HG03460 (cell line): Measurements from ENCODE around the gene SFXN2.
"Not testable (repeated sequence)": the region's sequence is repeated elsewhere in the genome, so short reads cannot be mapped to it uniquely, and the experiment has no call there.

ENCODE experiments used
- ATAC-seq: cut with Tn5 transposase; IDR thresholded peaks from one replicate; pipeline ENCODE4 v1.9.1; 2021; ENCODE audit not compliant: unreplicated experiment

The SFXN2 gene

DNA sequence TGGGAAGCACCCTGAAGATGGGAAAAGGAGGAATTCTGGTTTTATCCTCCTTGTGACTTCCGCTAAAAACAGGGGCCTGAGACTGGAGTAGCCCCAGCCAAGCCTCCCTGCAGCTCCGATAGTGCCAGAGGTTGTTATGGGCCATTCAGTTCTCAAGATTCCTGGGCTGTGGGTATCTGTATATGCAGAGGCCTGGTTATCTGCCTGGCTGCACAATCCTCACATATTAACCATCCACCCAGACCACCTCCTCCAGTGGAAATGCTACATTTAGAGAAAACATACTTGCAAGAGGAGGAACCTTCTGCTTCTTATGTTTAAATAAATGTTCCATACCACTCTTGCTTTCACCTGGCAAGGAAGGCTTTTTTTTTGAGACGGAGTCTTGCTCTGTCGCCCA lies 34.8 kb upstream of the SFXN2 start:
- no peak for ATAC-seq

DNA sequence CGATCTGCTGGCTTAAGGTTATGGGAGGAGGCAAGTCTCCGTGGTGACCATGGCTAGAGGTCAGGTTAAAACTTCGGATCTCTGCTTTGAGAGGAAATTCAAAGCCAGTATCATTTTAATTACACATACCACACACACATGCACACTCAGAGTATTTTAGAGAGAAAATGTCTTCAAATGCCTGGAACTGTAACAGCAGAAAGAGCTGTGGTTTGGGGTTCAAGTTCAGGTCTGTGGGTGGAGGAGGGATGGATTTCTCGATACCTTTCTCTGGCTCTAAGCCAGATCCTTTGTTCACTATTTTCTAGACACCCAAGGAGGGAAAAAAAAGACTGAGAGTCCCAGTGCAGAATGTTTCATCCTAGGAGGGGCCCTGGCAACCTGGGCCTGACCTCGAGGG lies 32.7 kb upstream of the SFXN2 start:
- ATAC-seq, result no peak

DNA sequence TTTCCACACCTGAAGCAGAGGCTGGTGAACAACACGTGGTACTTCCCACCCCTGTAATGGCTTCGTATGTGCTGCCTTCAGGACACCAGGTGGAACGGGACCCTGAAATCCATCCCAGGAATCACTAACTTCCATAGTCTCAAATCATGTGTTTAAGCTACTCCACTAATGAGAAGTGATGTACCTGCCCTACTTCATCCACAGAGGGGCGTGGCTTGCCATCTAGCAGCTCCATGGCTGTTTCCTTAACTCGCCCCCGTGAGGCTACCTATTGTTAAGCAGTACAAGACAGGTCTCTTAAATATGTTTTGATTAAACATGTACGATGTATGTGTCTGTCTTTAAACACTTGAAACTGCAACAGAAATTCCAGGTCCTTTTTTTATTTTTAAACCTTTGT lies 32.0 kb upstream of the SFXN2 start:
- no peak for ATAC-seq

DNA sequence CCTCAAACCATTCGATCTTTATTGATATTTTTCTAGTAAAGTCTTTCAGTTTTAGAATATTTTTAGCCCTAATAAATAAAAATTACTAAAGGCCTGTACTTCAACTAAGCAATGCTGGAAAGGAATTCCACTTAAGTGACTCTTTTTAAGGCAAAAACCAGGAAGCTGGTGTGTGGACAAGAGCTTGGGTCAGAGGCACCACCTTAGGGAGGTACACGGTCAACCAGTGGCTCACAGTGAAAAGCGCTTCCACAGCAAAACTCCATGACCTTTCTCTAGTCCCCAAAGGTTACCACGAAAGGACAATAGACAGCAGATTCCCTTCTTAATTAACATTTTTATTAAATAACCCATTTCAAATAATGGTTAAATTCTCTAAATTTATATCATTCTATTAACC lies 31.5 kb upstream of the SFXN2 start:
- no peak for ATAC-seq

DNA sequence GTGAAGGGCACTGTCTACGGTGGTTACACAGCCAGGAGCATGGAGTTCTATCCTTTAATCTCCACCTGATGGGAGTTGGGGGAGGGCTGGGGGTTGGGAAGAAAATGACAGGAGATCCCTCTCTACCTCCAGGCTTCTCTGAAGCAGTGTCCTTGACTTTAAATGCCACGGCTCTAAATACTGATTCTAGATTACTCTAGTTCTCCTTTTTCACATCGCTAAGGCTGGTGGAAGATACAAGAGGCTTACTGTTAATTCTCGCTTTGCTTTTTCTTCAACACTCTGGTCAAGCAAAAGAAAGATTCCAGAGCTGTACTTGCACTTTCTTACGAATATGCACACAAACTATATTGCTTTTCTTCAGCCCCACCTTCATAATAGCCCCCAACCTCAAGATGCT lies 30.7 kb upstream of the SFXN2 start:
- no peak for ATAC-seq

DNA sequence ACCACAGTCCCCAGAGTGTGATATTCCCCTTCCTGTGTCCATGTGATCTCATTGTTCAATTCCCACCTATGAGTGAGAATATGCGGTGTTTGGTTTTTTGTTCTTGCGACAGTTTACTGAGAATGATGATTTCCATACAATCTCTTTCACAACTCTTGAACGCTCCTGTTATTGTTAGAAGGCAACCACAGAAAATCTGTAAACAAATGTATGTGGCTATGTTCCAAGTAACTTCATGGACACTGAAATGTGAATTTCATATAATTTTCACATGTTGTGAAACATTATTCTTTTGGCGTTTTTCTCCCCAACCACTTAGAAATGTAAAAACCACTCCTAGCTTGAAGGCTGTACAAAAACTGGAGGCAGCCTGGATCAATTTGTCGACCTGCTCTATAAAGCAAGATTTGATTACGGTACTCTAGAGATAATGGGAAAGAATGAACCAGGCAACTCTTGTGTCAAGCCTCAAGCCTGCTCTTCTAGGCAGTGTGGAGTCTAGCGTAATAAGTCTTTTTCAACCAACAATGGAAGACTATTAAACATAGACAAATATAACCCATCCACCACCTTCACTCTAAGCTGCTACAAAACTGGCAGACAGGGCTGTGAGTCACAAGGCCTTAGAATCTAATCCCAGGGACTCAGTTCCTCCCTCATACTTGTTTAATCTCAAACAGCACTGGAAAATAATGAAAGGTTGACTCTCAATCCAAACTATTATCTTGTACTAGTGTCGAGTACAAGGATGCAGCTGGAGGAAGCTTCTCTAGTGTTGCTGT lies 23.0 kb upstream of the SFXN2 start:
- ATAC-seq, result no peak

DNA sequence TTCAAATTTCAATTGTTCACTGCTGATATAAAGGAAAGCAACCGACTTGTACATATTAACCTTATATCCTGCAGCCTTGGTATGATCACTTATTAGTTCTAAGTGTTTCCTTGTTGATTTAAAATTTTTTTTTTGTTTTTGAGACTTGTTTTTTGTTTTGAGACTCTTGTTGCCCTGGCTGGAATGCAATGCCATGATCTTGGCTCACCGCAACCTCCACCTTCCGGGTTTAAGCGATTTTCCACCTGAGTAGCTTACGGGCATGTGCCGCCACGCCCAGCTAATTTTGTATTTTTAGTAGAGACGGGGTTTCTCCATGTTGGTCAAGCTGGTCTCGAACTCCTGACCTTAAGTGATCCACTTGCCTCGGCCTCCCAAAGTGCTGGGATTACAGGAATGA lies 19.0 kb upstream of the SFXN2 start:
- ATAC-seq, result not testable (repeated sequence)

DNA sequence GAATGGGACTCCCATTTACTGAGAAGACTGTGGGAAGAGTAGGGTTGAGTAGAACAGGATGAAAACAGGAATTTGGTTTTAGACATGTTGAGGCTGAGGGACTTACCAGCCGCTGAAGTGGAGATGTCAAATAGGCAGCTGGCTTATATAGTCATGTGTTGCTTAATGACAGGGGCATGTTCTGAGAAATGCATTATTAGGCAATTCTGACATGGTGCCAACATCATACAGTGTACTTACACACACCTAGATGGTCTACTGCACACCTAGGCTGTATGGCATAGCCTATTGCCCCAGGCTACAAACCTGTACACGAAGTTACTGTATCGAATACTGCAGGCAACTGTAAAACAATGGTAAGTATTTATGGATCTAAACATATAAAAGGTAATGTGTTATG lies 17.7 kb upstream of the SFXN2 start:
- no peak for ATAC-seq

DNA sequence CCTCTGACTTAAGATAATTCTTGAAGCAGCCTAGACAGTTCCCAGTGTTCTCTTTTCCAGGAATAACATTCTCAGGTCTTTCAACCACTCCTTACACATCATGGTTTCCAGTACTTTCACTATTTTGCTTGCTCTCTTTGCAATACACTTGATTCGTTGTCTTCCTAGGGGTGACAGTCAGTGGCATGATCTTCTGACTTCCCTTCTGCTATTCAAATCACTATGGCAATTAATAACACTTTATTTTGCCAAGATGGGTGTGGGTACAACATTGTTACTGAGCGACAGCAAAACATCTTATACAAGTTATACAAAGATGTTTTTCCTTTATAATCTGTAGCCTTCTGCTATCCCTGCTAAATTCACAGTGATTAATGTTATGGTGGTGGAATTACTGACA lies 15.5 kb upstream of the SFXN2 start:
- ATAC-seq, result no peak

DNA sequence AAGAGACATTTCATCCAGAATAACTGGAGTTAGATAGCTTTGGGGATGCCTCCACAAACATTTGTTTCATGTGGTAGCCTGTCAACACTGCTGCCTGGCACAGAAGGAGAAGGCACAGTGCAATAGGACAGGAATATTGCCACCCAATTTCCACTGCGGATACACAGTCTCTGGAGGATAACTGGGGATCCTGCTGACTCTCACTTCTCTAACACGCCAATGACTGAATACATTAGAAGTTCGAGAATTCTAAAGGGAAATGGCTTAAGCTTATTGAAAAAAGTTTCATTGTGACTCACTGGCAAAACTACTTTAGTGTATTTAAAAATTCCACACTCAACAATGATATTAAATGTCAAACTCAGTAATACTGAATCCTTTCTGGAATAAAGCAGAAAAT lies 13.2 kb upstream of the SFXN2 start:
- no peak for ATAC-seq

DNA sequence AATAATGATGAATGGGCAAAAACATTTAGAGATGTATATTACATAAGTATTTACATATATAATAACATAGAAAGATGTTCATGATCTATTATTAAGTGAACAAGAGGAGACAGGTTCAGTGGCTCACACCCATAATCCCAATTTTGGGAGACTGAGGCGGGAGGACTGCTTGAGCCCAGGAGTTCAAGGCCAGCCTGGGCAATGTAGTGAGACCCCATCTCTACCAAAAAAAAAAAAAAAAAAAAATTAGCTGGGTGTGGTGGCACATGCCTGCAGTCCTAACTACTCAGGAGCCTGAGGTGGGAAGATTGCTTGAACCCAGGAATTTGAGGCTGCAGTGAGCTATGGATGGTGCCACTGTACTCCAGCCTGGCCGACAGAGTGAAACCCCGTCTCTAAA lies 12.6 kb upstream of the SFXN2 start:
- ATAC-seq, result no peak

DNA sequence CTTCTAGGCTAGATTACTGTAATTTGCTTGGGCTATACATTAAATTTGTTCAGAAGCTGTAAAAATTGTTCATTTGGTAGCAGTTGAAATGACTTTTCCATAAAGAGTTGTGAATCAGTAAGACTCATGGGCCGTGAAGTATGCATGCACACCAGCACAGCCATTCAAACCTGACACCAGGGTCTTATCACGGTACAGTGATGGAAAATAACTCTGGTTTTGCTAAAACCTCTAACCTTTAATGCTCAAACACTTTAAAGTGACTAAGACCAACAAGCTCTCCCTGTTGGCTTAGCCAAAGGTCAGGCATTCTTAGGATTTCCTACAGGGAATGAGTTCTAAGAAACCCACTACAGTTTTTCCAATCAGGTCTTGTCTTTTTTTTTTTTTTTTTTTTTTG lies 11.7 kb upstream of the SFXN2 start:
- no peak for ATAC-seq

DNA sequence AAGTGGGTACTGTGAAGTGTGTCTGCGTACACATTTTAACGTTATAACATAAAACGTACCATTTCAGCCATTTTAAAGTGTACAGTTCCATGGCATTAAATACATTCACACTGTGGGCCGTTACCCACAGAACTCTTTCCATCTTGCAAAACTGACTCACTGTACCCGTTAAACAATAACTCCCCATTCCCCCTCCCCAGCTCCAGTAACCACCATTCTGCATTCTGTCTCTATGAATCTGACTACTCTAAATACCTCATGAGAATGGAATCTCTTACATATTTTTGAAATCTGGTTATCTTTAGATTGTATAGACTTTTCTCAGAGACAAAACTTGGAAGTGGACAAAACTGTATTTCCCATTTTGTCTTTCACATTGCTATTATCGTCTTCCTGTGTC lies 9.5 kb upstream of the SFXN2 start:
- ATAC-seq, result no peak

DNA sequence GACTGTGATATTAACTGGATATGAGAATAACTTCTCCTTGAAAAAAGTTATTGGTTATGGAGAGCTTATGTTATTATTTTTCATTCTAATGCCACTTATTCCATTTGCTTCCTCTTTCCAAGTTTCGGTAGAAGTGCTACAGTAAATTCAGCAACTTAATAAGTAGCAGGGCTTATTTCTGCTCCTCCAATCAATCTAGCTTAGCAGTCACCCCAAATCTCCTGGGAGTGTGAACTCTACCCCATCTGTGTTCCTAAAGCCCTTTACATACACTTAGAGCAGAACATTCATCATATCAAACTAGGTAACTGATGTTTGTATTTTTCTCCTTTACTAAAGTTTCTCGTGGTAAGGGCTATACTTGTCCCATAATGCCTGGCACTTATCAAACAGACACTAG lies 8.9 kb upstream of the SFXN2 start:
- ATAC-seq, result no peak

DNA sequence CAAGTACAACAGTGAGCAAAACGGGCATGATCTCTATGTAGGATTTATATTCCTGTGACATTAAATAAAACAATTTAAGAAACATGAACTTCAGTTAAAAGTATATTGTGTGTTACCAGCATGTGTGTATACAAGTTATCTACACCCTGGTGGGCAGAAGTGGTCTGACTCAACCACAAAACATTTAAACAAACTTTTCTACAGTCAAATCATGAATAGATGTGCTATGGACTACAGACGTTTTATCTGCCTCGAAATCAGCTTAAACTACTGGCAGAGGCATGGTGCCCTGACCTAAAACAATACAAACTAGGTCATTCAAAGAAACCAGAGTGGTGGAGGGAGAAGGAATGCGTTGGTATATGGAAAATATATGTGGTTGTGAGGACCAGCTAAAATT lies 3.8 kb upstream of the SFXN2 start:
- no peak for ATAC-seq

DNA sequence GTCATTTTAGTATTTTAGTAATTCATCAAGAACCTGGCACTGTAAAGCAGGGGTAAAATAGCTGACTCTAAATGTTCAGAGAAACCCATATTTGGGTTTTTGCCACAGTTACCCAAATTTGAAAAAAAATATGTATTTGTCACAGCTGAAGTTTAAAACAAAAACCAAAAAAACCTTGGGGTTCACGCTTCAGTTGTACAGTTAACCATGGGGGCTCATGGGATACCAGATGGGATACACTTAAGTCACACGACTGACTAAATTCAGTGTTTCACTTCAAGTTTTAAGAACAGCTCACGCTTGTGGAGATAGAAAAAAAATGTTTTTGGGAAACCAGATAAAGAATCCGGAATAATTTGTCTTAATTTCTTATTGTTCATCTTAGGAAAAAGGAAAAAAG lies 2.3 kb upstream of the SFXN2 start:
- ATAC-seq, result no peak

DNA sequence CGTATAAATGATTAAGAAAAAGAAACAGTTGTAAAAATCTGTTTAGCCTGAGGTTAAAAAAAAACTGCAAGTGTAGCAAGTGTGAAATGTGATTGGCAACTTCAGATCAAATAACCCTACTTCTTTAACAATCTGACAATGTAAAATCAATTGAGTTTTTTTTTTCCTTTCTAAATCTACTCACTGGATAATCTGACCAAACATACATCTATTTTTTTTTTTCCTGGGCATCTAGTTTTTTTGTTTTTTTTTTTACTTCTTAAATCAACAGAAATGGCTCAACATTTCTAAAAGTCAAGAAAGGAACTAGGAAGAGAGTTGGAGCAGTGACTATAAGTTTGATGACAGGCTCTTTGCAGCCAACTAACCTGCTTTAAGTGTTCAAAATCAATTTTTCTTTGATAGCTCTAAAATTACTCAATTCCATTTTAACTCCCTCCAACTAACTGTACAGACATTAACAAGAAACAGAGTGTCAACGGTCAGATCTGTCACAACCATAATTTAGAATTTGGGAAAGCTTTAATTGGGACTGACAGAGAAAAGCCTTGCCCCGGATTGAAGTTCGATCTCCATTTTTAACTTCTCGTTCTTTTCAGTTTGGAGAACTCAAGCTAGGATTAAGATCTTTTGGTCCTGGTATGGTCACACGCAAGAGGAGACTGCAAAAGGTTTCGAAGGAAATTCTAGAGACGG lies 1.4 kb upstream of the SFXN2 start:
- no peak for ATAC-seq

DNA sequence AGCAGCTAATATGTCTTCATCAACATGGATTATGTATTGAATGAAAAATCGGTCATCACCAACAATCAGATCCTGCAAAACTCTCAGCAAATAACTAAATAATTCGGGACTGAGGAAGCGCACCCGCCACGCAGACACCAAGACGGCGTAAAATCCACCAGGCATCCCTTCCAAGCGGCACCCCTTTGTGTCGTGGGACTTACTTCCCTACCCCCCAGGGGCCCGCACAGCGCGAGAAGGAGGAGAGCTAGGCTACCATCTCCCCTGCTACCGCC lies 960 bp upstream of the SFXN2 start:
- peak; percentile 39 for ATAC-seq

DNA sequence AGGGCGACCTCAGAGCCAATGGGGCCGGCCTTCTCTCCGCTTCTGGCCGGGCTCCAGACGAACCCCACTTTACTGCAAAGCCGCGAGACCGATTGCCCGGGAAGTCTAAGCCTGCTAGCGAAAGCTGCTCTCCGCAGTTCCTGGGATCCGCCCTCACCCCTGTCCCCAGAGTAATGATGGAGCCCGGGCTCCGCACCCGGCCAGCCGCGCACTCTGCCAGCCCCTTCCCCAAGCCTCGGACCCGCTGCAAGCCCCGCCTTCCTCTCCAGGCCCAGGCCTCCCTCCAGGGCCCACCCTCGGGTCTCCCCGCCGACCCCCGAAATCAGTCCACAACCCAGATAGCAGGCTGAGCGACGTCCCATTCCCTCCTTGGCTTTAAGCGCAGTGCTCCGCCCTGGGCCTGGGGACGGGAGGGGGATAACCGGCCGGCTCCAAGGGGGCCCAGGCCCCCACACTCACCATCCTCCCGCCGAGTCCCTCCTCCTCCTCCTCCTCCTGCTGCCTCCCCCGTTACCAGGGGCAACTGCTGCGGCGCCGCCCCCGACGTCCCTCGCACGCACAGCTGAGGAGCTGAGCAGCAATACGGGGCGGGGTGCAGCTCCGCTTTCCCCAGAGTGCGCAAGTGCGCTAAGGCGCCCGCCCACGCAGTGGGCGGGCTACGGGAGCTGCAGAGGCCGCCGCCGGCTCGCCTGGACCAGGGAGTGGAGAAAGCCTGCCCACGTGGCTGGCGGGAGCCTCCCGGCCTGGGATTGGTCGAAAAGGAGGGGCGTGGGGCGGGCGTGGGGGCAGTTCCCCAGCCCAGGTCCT lies 419 bp upstream of the SFXN2 start, which contains the start of gene ARL3:
Gene ARL3, minus strand, starts transcription at position 584 of the 807 bp plus-strand sequence. Its CDS starts 122 bp downstream, at position 462.
- ATAC-seq, result peak; percentile 76

DNA sequence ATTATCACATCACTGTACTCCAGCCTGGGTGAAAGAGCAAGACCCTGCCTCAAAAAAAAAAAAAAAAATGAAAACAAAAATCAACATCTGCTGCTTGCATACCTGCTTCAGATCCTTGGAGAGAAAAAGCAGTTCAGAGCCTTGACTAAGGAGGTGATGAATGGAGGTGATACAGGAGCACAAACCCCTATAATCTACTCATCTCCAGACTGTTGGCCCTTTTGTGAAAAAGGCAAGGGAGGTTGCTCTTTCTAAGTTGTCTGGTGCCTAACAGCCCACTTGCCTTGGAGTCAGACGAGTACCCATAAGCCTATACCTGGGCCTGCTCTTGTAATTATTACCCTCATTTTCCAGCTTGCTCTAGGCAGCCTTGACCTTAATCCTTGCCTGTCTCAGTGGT lies 1.4 kb downstream of the SFXN2 start:
- ATAC-seq, result no peak

DNA sequence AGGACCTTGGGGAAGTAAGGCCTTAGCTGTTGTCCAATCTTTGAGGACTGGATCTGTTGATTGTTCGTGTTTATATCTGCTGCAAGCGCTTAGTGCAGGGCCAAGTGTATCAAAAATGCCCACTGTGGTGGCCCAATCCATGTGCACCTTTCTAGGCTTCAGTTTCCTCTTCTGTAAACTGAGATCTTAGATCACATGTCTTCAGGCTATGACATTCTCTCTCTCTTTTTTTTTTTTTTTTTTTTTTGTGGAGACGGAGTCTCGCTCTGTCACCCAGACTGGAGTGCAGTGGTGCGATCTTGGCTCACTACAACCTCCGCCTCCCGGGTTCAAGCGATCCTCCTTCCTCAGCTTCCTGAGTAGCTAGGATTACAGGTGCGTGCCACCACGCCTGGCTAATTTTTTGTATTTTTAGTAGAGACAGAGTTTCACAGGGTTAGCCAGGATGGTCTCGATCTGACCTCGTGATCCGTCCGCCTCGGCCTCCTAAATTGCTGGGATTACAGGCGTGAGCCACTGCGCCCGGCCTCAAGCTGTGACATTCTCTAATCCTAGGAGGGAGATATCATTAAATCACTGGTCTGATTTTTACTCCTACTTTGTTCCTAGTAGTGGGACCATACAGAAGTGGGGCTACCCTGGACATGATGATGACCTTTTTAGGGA lies 2.6 kb downstream of the SFXN2 start:
- ATAC-seq, result not testable (repeated sequence)

DNA sequence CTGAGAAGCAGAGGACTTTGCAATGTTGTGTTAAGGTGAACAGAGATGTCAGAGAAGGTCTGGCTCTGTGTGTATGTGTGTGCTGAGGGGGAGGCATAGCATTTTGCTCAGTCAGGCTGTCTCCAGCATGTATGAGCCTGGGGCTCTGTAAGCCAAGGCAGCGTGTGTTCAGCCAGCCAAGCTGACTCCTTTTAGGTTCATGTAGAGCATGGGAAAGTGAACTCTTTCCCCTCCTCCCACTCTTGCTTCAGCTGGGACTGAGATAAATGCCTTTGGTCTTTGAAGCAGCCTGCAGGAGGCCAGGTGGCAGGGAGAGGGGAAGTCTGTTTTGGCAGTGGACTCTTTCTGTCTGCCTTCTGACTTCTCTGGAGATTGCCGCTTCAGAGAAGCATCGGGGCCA lies 3.8 kb downstream of the SFXN2 start:
- no peak for ATAC-seq
